GM23338 (cell line): ENCODE measurements around the gene KIAA1549. TPM values are rescaled to one million over a fixed set of nuclear protein-coding genes. Genes with fewer than 3 reads are reported as not detected.

Experiments used
- EZH2 ChIP-seq: fragments of 200-600 bp; sonication (generic); IDR thresholded peaks from one replicate; pipeline ENCODE4 v1.8.0; 2017; ENCODE audit warnings: antibody characterized with exemption, mild to moderate bottlenecking, low read depth; ENCODE audit not compliant: unreplicated experiment
- JUNB ChIP-seq: IDR thresholded peaks from one replicate; pipeline ENCODE4 v1.6.1; 2016; ENCODE audit warnings: antibody characterized with exemption; ENCODE audit not compliant: unreplicated experiment
- POLR2AphosphoS5 ChIP-seq: IDR thresholded peaks from 2 replicates; pipeline ENCODE4 v1.6.1; 2016; ENCODE audit warnings: antibody characterized with exemption, low read depth
- ZNF114 ChIP-seq: fragments of 250-450 bp; sonication (Bioruptor Pico); IDR thresholded peaks from 2 replicates; pipeline ENCODE4 v1.5.0; 2020; ENCODE audit warnings: mild to moderate bottlenecking, moderate library complexity
- ZNF331 ChIP-seq: fragments of 250-450 bp; sonication (Bioruptor Pico); IDR thresholded peaks from 2 replicates; pipeline ENCODE4 v1.5.0; 2020; ENCODE audit warnings: low read depth, mild to moderate bottlenecking, moderate library complexity
- polyA plus RNA-seq: library from polyadenylated mRNA; unstranded; fragments of >200 nt; fragmentation: Nextera tagmentation; extraction: Ambion mirVana; gene quantifications from 2 replicates; pipeline ENCODE4 v1.2.1, GENCODE V29; 2016
- total RNA-seq: library from RNA; depleted of rRNA; stranded (reverse); fragments of >200 nt; shearing (Covaris generic); gene quantifications from 2 replicates; pipeline ENCODE4 v1.2.3, GENCODE V29; 2014
- TF ChIP-seq, protein P1 (sequence below): fragments of 250-450 bp; sonication (Bioruptor Pico); IDR thresholded peaks from 2 replicates; pipeline ENCODE4 v1.5.0; 2020; ENCODE audit warnings: mild to moderate bottlenecking, moderate library complexity
- TF ChIP-seq, protein P2 (sequence below): IDR thresholded peaks from one replicate; pipeline ENCODE4 v1.6.1; 2018; ENCODE audit warnings: antibody characterized with exemption; ENCODE audit not compliant: unreplicated experiment
- TF ChIP-seq, protein P3 (sequence below): IDR thresholded peaks from 2 replicates; pipeline ENCODE4 v1.6.1; 2016; ENCODE audit warnings: antibody characterized with exemption

Gene KIAA1549
- total and polyA plus RNA-seq, 2 experiments from 2014 or later, result 3.6 to 13.5 TPM

DNA sequence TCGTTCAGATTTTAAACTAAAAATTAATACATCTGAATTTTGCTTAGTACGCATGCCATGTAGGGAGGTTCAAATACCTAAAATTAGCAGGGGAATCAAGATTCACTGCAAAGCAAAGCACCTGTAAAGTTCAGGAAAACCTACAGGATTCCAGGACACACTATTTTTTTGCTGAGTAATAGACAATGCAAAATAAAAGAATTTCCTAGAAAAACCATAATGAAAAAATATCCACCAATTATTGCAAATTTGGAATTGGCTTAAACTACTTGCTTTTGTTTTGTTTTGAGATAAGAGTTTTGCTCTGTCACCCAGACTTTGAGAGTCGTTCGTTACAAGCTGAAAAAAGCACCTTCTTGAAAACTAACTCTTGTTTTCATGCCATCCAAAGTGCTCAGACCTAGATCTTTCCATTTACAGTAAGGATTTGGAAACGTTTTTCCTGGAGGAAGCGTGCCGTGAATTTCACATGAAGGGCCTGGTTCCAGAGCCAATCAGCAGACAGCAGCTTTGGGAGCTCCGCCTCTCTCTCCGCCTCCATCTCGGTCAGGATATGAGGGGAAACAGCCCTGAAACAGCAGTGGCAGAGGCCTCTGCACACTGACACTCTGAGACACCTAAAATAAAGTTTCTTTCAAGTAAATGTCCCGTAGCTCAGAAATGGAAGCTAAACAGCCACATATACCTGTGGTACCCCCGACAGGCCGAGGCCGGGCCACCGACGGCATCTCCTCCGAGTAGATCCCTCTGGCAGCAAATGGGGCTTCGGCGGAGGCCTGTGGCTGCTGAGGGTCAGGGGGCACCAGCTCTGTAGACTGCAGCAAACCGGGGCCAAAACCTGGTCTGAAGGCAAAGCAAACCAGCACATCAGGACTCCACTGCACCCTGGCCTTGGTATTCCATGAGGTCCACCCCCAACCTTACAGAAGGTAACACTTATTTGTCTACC is 137.3 kb downstream of the KIAA1549 start (continued):
- TF ChIP-seq, protein P1, sequence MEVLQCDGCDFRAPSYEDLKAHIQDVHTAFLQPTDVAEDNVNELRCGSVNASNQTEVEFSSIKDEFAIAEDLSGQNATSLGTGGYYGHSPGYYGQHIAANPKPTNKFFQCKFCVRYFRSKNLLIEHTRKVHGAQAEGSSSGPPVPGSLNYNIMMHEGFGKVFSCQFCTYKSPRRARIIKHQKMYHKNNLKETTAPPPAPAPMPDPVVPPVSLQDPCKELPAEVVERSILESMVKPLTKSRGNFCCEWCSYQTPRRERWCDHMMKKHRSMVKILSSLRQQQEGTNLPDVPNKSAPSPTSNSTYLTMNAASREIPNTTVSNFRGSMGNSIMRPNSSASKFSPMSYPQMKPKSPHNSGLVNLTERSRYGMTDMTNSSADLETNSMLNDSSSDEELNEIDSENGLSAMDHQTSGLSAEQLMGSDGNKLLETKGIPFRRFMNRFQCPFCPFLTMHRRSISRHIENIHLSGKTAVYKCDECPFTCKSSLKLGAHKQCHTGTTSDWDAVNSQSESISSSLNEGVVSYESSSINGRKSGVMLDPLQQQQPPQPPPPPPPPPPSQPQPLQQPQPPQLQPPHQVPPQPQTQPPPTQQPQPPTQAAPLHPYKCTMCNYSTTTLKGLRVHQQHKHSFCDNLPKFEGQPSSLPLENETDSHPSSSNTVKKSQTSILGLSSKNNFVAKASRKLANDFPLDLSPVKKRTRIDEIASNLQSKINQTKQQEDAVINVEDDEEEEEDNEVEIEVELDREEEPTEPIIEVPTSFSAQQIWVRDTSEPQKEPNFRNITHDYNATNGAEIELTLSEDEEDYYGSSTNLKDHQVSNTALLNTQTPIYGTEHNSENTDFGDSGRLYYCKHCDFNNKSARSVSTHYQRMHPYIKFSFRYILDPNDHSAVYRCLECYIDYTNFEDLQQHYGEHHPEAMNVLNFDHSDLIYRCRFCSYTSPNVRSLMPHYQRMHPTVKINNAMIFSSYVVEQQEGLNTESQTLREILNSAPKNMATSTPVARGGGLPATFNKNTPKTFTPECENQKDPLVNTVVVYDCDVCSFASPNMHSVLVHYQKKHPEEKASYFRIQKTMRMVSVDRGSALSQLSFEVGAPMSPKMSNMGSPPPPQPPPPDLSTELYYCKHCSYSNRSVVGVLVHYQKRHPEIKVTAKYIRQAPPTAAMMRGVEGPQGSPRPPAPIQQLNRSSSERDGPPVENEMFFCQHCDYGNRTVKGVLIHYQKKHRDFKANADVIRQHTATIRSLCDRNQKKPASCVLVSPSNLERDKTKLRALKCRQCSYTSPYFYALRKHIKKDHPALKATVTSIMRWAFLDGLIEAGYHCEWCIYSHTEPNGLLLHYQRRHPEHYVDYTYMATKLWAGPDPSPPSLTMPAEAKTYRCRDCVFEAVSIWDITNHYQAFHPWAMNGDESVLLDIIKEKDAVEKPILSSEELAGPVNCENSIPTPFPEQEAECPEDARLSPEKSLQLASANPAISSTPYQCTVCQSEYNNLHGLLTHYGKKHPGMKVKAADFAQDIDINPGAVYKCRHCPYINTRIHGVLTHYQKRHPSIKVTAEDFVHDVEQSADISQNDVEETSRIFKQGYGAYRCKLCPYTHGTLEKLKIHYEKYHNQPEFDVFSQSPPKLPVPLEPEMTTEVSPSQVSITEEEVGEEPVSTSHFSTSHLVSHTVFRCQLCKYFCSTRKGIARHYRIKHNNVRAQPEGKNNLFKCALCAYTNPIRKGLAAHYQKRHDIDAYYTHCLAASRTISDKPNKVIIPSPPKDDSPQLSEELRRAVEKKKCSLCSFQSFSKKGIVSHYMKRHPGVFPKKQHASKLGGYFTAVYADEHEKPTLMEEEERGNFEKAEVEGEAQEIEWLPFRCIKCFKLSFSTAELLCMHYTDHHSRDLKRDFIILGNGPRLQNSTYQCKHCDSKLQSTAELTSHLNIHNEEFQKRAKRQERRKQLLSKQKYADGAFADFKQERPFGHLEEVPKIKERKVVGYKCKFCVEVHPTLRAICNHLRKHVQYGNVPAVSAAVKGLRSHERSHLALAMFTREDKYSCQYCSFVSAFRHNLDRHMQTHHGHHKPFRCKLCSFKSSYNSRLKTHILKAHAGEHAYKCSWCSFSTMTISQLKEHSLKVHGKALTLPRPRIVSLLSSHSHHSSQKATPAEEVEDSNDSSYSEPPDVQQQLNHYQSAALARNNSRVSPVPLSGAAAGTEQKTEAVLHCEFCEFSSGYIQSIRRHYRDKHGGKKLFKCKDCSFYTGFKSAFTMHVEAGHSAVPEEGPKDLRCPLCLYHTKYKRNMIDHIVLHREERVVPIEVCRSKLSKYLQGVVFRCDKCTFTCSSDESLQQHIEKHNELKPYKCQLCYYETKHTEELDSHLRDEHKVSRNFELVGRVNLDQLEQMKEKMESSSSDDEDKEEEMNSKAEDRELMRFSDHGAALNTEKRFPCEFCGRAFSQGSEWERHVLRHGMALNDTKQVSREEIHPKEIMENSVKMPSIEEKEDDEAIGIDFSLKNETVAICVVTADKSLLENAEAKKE (CRISPR knock-in tag), result no peak
- TF ChIP-seq, protein P2, sequence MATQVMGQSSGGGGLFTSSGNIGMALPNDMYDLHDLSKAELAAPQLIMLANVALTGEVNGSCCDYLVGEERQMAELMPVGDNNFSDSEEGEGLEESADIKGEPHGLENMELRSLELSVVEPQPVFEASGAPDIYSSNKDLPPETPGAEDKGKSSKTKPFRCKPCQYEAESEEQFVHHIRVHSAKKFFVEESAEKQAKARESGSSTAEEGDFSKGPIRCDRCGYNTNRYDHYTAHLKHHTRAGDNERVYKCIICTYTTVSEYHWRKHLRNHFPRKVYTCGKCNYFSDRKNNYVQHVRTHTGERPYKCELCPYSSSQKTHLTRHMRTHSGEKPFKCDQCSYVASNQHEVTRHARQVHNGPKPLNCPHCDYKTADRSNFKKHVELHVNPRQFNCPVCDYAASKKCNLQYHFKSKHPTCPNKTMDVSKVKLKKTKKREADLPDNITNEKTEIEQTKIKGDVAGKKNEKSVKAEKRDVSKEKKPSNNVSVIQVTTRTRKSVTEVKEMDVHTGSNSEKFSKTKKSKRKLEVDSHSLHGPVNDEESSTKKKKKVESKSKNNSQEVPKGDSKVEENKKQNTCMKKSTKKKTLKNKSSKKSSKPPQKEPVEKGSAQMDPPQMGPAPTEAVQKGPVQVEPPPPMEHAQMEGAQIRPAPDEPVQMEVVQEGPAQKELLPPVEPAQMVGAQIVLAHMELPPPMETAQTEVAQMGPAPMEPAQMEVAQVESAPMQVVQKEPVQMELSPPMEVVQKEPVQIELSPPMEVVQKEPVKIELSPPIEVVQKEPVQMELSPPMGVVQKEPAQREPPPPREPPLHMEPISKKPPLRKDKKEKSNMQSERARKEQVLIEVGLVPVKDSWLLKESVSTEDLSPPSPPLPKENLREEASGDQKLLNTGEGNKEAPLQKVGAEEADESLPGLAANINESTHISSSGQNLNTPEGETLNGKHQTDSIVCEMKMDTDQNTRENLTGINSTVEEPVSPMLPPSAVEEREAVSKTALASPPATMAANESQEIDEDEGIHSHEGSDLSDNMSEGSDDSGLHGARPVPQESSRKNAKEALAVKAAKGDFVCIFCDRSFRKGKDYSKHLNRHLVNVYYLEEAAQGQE, result no peak
- TF ChIP-seq ZNF331 (CRISPR knock-in tag), result no peak
- TF ChIP-seq ZNF114 (CRISPR knock-in tag), result no peak
- TF ChIP-seq, protein P3, sequence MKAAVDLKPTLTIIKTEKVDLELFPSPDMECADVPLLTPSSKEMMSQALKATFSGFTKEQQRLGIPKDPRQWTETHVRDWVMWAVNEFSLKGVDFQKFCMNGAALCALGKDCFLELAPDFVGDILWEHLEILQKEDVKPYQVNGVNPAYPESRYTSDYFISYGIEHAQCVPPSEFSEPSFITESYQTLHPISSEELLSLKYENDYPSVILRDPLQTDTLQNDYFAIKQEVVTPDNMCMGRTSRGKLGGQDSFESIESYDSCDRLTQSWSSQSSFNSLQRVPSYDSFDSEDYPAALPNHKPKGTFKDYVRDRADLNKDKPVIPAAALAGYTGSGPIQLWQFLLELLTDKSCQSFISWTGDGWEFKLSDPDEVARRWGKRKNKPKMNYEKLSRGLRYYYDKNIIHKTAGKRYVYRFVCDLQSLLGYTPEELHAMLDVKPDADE, result no peak
- TF ChIP-seq POLR2AphosphoS5, result no peak
- TF ChIP-seq EZH2, result no peak
- no peak for TF ChIP-seq JUNB
